Fibroblast of lung (primary cell): ENCODE measurements around the gene RPL10A.

Experiments
- EZH2 ChIP-seq: IDR thresholded peaks from 2 replicates; pipeline ENCODE4 v1.5.1; 2012; ENCODE audit warnings: low read length, control low read depth, mild to moderate bottlenecking; ENCODE audit errors: missing control alignments
- TF ChIP-seq, protein P1 (sequence below), 2 donors: IDR thresholded peaks in 1 of 2; conservative IDR thresholded peaks in 1 of 2; 1 replicate in 1 of 2; 2 replicates in 1 of 2; pipeline ENCODE4 v1.5.1; 2011 to 2012; ENCODE audit warnings: low read length in 2 of 2, control low read depth in 1 of 2, inconsistent platforms in 1 of 2, low read depth in 1 of 2, mild to moderate bottlenecking in 1 of 2

DNA sequence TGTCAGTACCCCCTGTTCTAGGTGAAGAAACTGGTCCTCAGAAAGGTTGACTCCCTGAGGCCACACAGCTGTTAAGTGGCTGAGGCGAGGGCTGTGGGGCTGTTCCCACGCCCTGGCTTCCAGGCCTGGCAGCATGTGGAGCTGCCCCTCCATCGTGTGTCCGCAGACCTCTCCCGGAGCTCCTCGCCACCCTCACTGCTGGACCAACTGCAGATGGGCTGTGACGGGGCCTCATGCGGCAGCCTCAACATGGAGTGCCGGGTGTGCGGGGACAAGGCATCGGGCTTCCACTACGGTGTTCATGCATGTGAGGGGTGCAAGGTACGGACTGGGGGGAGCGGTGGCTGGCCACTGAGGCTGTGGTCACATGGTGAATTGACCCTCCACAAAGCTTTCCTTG is 48.2 kb upstream of the RPL10A start:
- TF ChIP-seq, protein P1, sequence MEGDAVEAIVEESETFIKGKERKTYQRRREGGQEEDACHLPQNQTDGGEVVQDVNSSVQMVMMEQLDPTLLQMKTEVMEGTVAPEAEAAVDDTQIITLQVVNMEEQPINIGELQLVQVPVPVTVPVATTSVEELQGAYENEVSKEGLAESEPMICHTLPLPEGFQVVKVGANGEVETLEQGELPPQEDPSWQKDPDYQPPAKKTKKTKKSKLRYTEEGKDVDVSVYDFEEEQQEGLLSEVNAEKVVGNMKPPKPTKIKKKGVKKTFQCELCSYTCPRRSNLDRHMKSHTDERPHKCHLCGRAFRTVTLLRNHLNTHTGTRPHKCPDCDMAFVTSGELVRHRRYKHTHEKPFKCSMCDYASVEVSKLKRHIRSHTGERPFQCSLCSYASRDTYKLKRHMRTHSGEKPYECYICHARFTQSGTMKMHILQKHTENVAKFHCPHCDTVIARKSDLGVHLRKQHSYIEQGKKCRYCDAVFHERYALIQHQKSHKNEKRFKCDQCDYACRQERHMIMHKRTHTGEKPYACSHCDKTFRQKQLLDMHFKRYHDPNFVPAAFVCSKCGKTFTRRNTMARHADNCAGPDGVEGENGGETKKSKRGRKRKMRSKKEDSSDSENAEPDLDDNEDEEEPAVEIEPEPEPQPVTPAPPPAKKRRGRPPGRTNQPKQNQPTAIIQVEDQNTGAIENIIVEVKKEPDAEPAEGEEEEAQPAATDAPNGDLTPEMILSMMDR (conservative IDR thresholded peaks at IDR 0.05 in 1 of 2, IDR thresholded peaks at IDR 0.05 in 1 of 2; ENCODE audit: low read depth in 1 of 2, low read length in 2 of 2) = no peak
- TF ChIP-seq EZH2 = no peak
